NT2/D1 (cell line): ENCODE results near the gene SEL1L.

Source experiments
- SUZ12 ChIP-seq: IDR thresholded peaks from 2 replicates; pipeline ENCODE4 v1.6.1; 2011; ENCODE audit not compliant: insufficient read length, insufficient read depth; ENCODE audit errors: extremely low read depth
- YY1 ChIP-seq: IDR thresholded peaks from 2 replicates; pipeline ENCODE4 v1.6.1; 2011; ENCODE audit not compliant: insufficient read length, insufficient read depth
- ZNF274 ChIP-seq: IDR thresholded peaks from 2 replicates; pipeline ENCODE4 v1.6.1; 2011; ENCODE audit warnings: mild to moderate bottlenecking, low read depth, low read length

GRCh38 chr14:81516986-81517797, 16.5 kb downstream of the SEL1L start:
- TF ChIP-seq ZNF274 = no peak
- no peak for TF ChIP-seq YY1
- TF ChIP-seq SUZ12 = no peak
